ENCODE results near the gene RCBTB1. TPM values are rescaled to one million over a fixed set of nuclear protein-coding genes. Genes with fewer than 3 reads are reported as not detected.

RCBTB1 gene
- total and polyA plus RNA-seq, 2 donors from 2014 or later, result 14.8 to 18.9 TPM

GRCh38 chr13:49580980-49581680, 4.2 kb downstream of the RCBTB1 start:
- no peaks in the 10 kb centered on the region for H3K9me3 ChIP-seq (ENCODE audit: control insufficient read depth in 2 of 3, insufficient read depth in 1 of 3, low read length in 3 of 3)
- peaks cover 0 to 7% (median 0%) of the 10 kb centered on the region in 3 donors for H3K4me1 ChIP-seq (ENCODE audit: control insufficient read depth in 2 of 3, insufficient read depth in 2 of 3, low read depth in 1 of 3, low read length in 3 of 3)
- no peak for TF ChIP-seq CTCF (IDR thresholded peaks at IDR 0.05; ENCODE audit: borderline replicate concordance, extremely low read depth, insufficient read depth)
- H3K36me3 ChIP-seq (ENCODE audit: control insufficient read depth in 2 of 3, insufficient read depth in 3 of 3, low read length in 3 of 3), result peaks cover 0 to 4% (median 0%) of the 10 kb centered on the region in 3 donors
- no peaks in the 10 kb centered on the region for H3K27me3 ChIP-seq (ENCODE audit: control insufficient read depth, insufficient read depth, low read length)
- intact Hi-C loops (cut with DNase I), result no loop called here
- H3K4me3 ChIP-seq (ENCODE audit: low read length in 3 of 3), result no peak overlapping the region
- no peak overlapping the region for H3K9ac ChIP-seq (ENCODE audit: low read length in 3 of 3)
- FAIRE-seq (no peak), DNase-seq (no peak)
- no peak overlapping the region for H3K27ac ChIP-seq (ENCODE audit: low read depth in 2 of 2, low read length in 2 of 2)

- intact Hi-C loops (cut with DNase I), result no loop called here
- H3K27me3 ChIP-seq (ENCODE audit: control insufficient read depth, insufficient read depth, low read length), result no peaks in the 10 kb centered on the region
- H3K9me3 ChIP-seq (ENCODE audit: control insufficient read depth in 2 of 3, insufficient read depth in 1 of 3, low read length in 3 of 3), result no peaks in the 10 kb centered on the region
- H3K4me1 ChIP-seq (ENCODE audit: control insufficient read depth in 2 of 3, insufficient read depth in 2 of 3, low read depth in 1 of 3, low read length in 3 of 3), result peaks cover 0 to 3% (median 0%) of the 10 kb centered on the region in 3 donors
- FAIRE-seq (no peak), DNase-seq (no peak)
- H3K9ac ChIP-seq (ENCODE audit: low read length in 3 of 3), result no peak overlapping the region
- TF ChIP-seq CTCF (IDR thresholded peaks at IDR 0.05; ENCODE audit: borderline replicate concordance, extremely low read depth, insufficient read depth), result no peak
- H3K4me3 ChIP-seq (ENCODE audit: low read length in 3 of 3), result no peak overlapping the region
- no peak overlapping the region for H3K27ac ChIP-seq (ENCODE audit: low read depth in 2 of 2, low read length in 2 of 2)
- H3K36me3 ChIP-seq (ENCODE audit: control insufficient read depth in 2 of 3, insufficient read depth in 3 of 3, low read length in 3 of 3), result peaks cover 0 to 4% (median 0%) of the 10 kb centered on the region in 3 donors
These were observed 5.9 kb downstream of the RCBTB1 start for GRCh38 chr13:49579501-49579900.

- FAIRE-seq, result no peak
- intact Hi-C loops (cut with DNase I), result no loop called here
- H3K4me3 ChIP-seq (ENCODE audit: low read length in 3 of 3), result no peak overlapping the region
These were observed 13.8 kb downstream of the RCBTB1 start for GRCh38 chr13:49571299-49572240.

More at GRCh38 chr13:49571299-49572240, 13.8 kb downstream of the RCBTB1 start:
- H3K27me3 ChIP-seq (ENCODE audit: control insufficient read depth, insufficient read depth, low read length), result no peaks in the 10 kb centered on the region
- no peak overlapping the region for H3K27ac ChIP-seq (ENCODE audit: low read depth in 2 of 2, low read length in 2 of 2)
- no peak for DNase-seq
- H3K36me3 ChIP-seq (ENCODE audit: control insufficient read depth in 2 of 3, insufficient read depth in 3 of 3, low read length in 3 of 3), result peaks cover 0 to 2% (median 0%) of the 10 kb centered on the region in 3 donors
- no peaks in the 10 kb centered on the region for H3K9me3 ChIP-seq (ENCODE audit: control insufficient read depth in 2 of 3, insufficient read depth in 1 of 3, low read length in 3 of 3)
- peaks cover 0 to 4% (median 2%) of the 10 kb centered on the region in 3 donors for H3K4me1 ChIP-seq (ENCODE audit: control insufficient read depth in 2 of 3, insufficient read depth in 2 of 3, low read depth in 1 of 3, low read length in 3 of 3)
- no peak for TF ChIP-seq CTCF (IDR thresholded peaks at IDR 0.05; ENCODE audit: borderline replicate concordance, extremely low read depth, insufficient read depth)
- H3K9ac ChIP-seq (ENCODE audit: low read length in 3 of 3), result no peak overlapping the region

All from kidney (tissue), 14 donors.